ENCODE data around the gene ICOSLG.

- TF ChIP-seq CTCF (IDR thresholded peaks at IDR 0.05; ENCODE audit: borderline replicate concordance, extremely low read depth, low read length, poor library complexity, severe bottlenecking) (no peak), EZH2 (IDR thresholded peaks at IDR 0.05; ENCODE audit: borderline replicate concordance, low read depth, low read length, severe bottlenecking) (no peak)
Measured at GRCh38 chr21:44263221-44263760, 22.5 kb upstream of the ICOSLG start.

Measured in DND-41 (cell line).